GM12891 (cell line): Measurements from ENCODE around the gene CHCHD6.

Experiments used
- POLR2A ChIP-seq: IDR thresholded peaks from 2 replicates; pipeline ENCODE4 v1.6.1; 2011; ENCODE audit warnings: low read depth, low read length, control low read depth
- POLR2AphosphoS5 ChIP-seq: IDR thresholded peaks from 2 replicates; pipeline ENCODE4 v1.6.1; 2011; ENCODE audit warnings: low read depth, low read length, control low read depth
- POU2F2 ChIP-seq: IDR thresholded peaks from 2 replicates; pipeline ENCODE4 v1.6.1; 2011; ENCODE audit warnings: low read depth, mild to moderate bottlenecking, control low read depth, low read length, moderate library complexity
- SPI1 ChIP-seq: IDR thresholded peaks from 2 replicates; pipeline ENCODE4 v1.6.1; 2011; ENCODE audit warnings: low read depth, low read length, control low read depth

DNA sequence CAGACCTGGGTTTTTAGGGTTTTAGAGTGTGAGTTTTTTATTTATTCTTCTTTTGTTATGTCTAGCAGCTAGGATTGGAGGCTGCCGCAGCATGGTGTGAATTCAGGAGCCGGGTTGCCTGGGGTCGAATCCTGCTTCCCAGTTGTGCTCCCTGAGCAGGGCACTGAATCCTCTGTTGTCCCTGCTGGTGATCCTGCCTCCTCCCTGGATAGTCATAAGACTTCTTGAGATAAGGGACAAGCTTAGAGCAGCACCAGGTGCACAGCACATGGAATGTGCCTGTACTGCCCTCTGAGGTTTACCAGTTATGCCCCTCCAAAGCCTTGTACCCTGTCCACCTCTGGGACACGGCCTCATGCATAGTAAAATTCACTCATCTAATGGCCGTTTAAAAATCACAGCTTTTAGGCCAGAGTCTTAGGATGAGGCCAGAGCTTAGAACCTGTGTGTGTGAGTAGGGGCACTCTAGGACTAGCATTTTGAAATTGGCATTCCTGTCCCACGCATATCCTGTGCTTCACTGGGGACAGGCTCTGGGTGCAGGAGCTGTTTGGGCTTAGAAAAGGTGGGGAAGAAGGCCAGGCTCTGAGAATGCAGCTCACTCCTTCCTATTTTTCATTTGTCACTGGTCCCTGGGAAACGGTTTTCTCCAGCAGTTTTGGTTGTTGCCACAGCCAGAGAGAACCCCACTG, 47.7 kb downstream of the CHCHD6 start:
- TF ChIP-seq POLR2AphosphoS5 = no peak
- no peak for TF ChIP-seq POLR2A
- TF ChIP-seq SPI1 = no peak
- TF ChIP-seq POU2F2 = no peak
